Vagina (tissue), 2 donors: ENCODE results near the gene TBL3. TPM values are rescaled to one million over a fixed set of nuclear protein-coding genes. Genes with fewer than 3 reads are reported as not detected.
A peak's percentile ranks its signal among the peaks of the same experiment; 100 is the strongest.

ENCODE experiments used
- DNase-seq, 2 donors: peaks; one replicate each; pipeline ENCODE4 v3.0.0-alpha.2; 2017; ENCODE audit errors: extremely low spot score in 2 of 2
- H3K27ac ChIP-seq: fragments of 200-600 bp; sonication (generic); one replicate; pipeline ENCODE4 v1.5.1; 2019
- H3K27me3 ChIP-seq: fragments of 200-600 bp; sonication (generic); one replicate; pipeline ENCODE4 v1.5.1; 2019
- H3K36me3 ChIP-seq, 2 donors: fragments of 200-600 bp; sonication (generic); one replicate each; pipeline ENCODE4 v1.5.1; 2017 to 2019
- H3K4me1 ChIP-seq: fragments of 200-600 bp; sonication (generic); one replicate; pipeline ENCODE4 v1.5.1; 2019
- H3K4me3 ChIP-seq, 2 donors: fragments of 200-600 bp; sonication (generic); 1 replicate in 1 of 2; 2 replicates in 1 of 2; pipeline ENCODE4 v1.5.1; 2016 to 2019
- H3K9me3 ChIP-seq: fragments of 200-600 bp; sonication (generic); one replicate; pipeline ENCODE4 v1.5.1; 2019
- CTCF ChIP-seq, 3 experiments: fragments of 450-650 bp in 2 of 3; fragments of 200-600 bp in 1 of 3; sonication (generic) in 1 of 3; IDR thresholded peaks; one replicate each; pipeline ENCODE4 v1.5.1; 2017 to 2019; ENCODE audit warnings: antibody characterized with exemption in 3 of 3, mild to moderate bottlenecking in 2 of 3, moderate library complexity in 2 of 3
- POLR2A ChIP-seq, 2 donors: fragments of 450-650 bp; IDR thresholded peaks; one replicate each; pipeline ENCODE4 v1.6.1; 2017; ENCODE audit warnings: antibody characterized with exemption in 2 of 2, mild to moderate bottlenecking in 2 of 2, moderate library complexity in 2 of 2
- POLR2AphosphoS5 ChIP-seq, 2 donors: sonication (generic); formaldehyde crosslinking; IDR thresholded peaks; one replicate each; pipeline ENCODE4 v1.9.0; 2017; ENCODE audit warnings: antibody characterized with exemption in 2 of 2, mild to moderate bottlenecking in 2 of 2, low read depth in 1 of 2; ENCODE audit not compliant: insufficient read depth in 1 of 2
- intact Hi-C: fragments of 100-400 bp; cut with DNase I; formaldehyde crosslinking; loops from one replicate; pipeline ENCODE4 v1.15.1; 2023
- total RNA-seq: library from RNA; depleted of rRNA; stranded (reverse); fragments of >200 nt; gene quantifications from one replicate; pipeline ENCODE4 v1.2.3, GENCODE V29; 2016

Gene TBL3
- total RNA-seq, 1 donor from 2014 or later: 44.2 TPM

- Histone ChIP-seq H3K4me1 (peaks cover 68% of the 10 kb centered on the region), H3K36me3 (peaks cover 0 to 21% of the 10 kb centered on the region in 2 donors), H3K27me3 (no peaks in the 10 kb centered on the region), H3K4me3 (no peak overlapping the region), H3K9me3 (no peaks in the 10 kb centered on the region), H3K27ac (no peak overlapping the region)
- intact Hi-C loops: no loop called here
- TF ChIP-seq CTCF (IDR thresholded peaks at IDR 0.05): no peak
- TF ChIP-seq POLR2AphosphoS5 (IDR thresholded peaks at IDR 0.05; ENCODE audit: insufficient read depth in 1 of 2, low read depth in 1 of 2): no peak
- no peak for TF ChIP-seq POLR2A (IDR thresholded peaks at IDR 0.05)
- DNase-seq: no peak
Measured at GRCh38 chr16:2006317-2006716, 34.5 kb downstream of the TBL3 start.

GRCh38 chr16:2007081-2007836 lies 35.4 kb downstream of the TBL3 start:
- Histone ChIP-seq H3K27ac (peak overlapping the region; percentile 85), H3K4me3 (peak overlapping the region in 1 of 2 donors; percentile 19), H3K9me3 (no peaks in the 10 kb centered on the region), H3K4me1 (peaks cover 68% of the 10 kb centered on the region), H3K36me3 (peaks cover 0 to 11% of the 10 kb centered on the region in 2 donors), H3K27me3 (no peaks in the 10 kb centered on the region)
- TF ChIP-seq CTCF (IDR thresholded peaks at IDR 0.05): no peak
- no peak for TF ChIP-seq POLR2A (IDR thresholded peaks at IDR 0.05)
- no peak for TF ChIP-seq POLR2AphosphoS5 (IDR thresholded peaks at IDR 0.05; ENCODE audit: insufficient read depth in 1 of 2, low read depth in 1 of 2)
- no peak for DNase-seq
- intact Hi-C loops: no loop called here

GRCh38 chr16:2008009-2008526 lies 36.2 kb downstream of the TBL3 start:
- intact Hi-C loops: no loop called here
- Histone ChIP-seq H3K36me3 (peaks cover 0 to 3% of the 10 kb centered on the region in 2 donors), H3K4me3 (peak overlapping the region; percentile 19 to 94), H3K27ac (peak overlapping the region; percentile 85), H3K27me3 (no peaks in the 10 kb centered on the region), H3K4me1 (peaks cover 68% of the 10 kb centered on the region), H3K9me3 (no peaks in the 10 kb centered on the region)
- no peak for TF ChIP-seq POLR2A (IDR thresholded peaks at IDR 0.05)
- TF ChIP-seq POLR2AphosphoS5 (IDR thresholded peaks at IDR 0.05; ENCODE audit: insufficient read depth in 1 of 2, low read depth in 1 of 2): peak; percentile 35 to 48
- DNase-seq: no peak

- peak overlapping the region; percentile 90 to 94 for H3K4me3 ChIP-seq
- peaks cover 63% of the 10 kb centered on the region for H3K4me1 ChIP-seq
- peak overlapping the region; percentile 85 for H3K27ac ChIP-seq
- no peaks in the 10 kb centered on the region for H3K36me3 ChIP-seq
- no peaks in the 10 kb centered on the region for H3K9me3 ChIP-seq
- no peaks in the 10 kb centered on the region for H3K27me3 ChIP-seq
- DNase-seq: no peak
- intact Hi-C loops: no loop called here
- TF ChIP-seq POLR2A (IDR thresholded peaks at IDR 0.05) (no peak), CTCF (IDR thresholded peaks at IDR 0.05) (no peak), POLR2AphosphoS5 (IDR thresholded peaks at IDR 0.05; ENCODE audit: insufficient read depth in 1 of 2, low read depth in 1 of 2) (no peak)
Measured at GRCh38 chr16:2008631-2009163, 36.8 kb downstream of the TBL3 start.

GRCh38 chr16:2009164-2009711 lies 37.4 kb downstream of the TBL3 start:
- intact Hi-C loops: no loop called here

More at GRCh38 chr16:2009164-2009711, 37.4 kb downstream of the TBL3 start:
- H3K36me3 ChIP-seq: no peaks in the 10 kb centered on the region
- TF ChIP-seq POLR2AphosphoS5 (IDR thresholded peaks at IDR 0.05; ENCODE audit: insufficient read depth in 1 of 2, low read depth in 1 of 2) (no peak), CTCF (IDR thresholded peaks at IDR 0.05) (no peak), POLR2A (IDR thresholded peaks at IDR 0.05) (no peak)
- no peak for DNase-seq
- H3K4me3 ChIP-seq: peak overlapping the region; percentile 90 to 94
- peaks cover 58% of the 10 kb centered on the region for H3K4me1 ChIP-seq
- no peaks in the 10 kb centered on the region for H3K9me3 ChIP-seq
- no peaks in the 10 kb centered on the region for H3K27me3 ChIP-seq
- H3K27ac ChIP-seq: peak overlapping the region; percentile 85
